GM19035 (cell line): ENCODE results near the gene LRRC2.
"Not testable (repeated sequence)": the region's sequence is repeated elsewhere in the genome, so short reads cannot be mapped to it uniquely, and the experiment has no call there.

Experiments
- ATAC-seq: cut with Tn5 transposase; IDR thresholded peaks from one replicate; pipeline ENCODE4 v1.9.1; 2021; ENCODE audit not compliant: unreplicated experiment

The LRRC2 gene

DNA sequence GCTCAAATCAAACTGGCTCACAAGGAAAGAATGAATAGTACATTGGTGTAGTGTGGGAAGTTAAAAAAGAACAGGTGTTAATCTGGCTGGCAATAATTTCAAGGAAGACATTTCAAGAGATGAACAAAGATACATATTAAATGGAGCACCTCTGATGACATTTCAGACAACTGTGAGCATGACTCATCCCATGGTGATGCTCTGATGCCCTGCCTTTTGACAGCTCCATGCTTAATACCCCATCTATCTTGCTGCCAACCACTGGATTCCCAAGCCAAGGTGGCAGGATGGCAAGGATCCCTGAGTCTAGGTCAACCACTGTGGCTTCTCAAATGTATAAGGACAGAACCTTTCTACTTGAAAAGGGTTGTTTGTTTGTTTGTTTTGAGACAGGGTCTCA is 29.3 kb downstream of the LRRC2 start:
- no peak for ATAC-seq

DNA sequence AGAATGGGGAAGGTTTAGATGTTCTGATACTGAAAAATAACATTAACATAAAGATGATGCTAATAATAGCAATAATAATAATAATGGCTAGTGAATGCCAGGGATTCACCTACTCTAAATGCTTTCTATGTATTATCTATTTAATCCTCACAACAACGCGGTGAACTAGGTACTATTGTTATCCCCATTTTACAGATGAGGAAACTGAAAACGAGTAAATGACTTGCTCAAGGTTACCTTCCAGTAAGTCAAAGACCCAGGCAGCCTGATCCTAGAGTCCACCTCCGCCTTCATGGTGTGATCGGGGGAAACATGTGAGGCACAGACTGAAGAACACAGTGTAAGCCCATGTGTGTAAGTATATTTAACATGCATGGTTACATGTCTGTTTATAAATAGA is 30.4 kb downstream of the LRRC2 start:
- ATAC-seq: no peak

DNA sequence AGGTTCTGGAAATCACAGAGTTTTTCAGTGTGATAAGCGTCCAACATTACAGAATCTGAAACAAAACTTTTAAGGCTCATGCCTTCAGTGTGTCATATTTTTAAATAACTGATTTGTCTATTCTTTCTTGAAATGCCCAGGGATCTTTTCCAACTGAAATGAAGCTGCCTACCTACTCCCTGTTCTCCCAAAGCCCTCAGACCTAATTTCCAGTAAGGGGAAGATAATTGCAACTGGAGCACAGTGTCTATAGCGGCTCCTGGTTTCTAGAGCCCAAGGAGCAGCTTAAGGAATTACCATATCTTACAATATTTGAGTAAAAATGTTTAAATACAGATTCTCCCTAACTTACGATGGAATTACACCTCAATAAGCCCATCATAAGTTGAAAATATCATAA is 33.0 kb downstream of the LRRC2 start:
- no peak for ATAC-seq

DNA sequence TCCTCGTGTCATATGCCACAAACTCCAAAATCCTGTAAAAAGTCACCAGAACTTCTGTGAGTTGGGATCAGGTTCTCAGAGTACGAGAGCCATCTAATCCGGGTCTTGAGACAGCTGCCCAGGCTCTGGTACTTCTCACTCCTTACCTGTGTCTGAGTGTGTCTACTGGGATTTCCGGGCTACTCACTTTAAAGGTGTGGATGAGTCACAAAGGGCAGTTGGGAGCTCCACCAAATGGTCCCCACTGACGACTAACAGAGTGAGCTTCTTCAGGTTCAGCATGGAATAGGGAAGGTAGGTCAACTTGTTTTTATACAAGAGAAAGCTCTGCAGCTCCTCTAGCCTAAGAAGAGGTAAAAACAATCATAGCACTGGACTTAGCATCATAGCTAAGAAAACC is 38.9 kb downstream of the LRRC2 start:
- ATAC-seq: no peak

DNA sequence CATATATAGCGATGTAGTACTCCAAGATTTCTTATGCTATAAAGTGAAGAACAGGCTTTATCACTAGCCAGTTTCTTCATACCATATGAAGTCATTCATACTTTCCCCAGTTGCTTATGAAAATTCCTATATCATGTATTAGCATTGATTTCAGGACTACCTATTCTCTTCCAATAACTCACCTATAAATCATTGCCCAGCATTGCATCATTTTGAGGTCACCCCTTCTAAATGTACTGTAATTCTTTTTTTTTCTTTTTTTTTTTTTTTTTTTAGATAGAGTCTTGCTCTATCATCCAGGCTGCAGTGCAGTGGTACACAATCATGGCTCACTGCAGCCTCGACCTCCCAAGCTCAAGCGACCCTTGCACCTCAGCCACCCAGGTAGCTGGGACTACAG is 41.3 kb downstream of the LRRC2 start:
- ATAC-seq: no peak

DNA sequence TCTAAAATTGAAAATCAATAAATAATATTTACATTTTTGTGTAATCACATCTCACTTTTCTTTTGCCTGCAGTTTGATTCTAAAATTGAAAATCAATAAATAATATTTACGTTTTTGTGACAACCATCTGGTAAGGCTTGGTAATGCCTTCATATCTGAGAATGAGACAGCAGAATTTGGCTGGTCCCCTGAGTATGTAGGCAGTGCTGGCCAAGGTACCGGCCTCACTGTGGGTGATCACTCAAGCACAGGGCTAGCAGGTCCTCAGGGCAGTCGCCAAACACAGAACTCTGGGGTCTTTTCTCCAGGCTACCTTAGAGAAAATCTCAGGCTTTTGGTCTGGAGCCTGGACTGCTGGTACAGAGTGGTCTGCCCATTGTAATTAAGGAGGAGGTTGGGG is 42.1 kb downstream of the LRRC2 start:
- ATAC-seq: no peak

DNA sequence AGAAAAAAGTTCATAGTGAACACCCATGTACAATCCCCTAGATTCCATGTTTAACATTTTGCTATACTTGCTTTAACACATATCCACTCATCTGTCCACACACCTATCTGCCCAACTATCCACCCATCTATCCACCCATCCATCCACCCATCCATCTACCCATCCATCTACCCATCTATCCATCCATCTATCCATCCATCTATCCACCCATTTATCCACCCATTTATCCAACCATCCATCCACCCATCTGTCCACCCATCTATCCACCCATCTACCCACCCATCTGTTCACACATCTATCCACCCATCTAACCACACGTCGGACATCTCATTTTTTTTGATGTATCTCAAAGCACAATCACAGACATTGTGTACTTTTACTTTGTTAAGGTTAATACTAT is 42.5 kb downstream of the LRRC2 start:
- ATAC-seq: no peak

DNA sequence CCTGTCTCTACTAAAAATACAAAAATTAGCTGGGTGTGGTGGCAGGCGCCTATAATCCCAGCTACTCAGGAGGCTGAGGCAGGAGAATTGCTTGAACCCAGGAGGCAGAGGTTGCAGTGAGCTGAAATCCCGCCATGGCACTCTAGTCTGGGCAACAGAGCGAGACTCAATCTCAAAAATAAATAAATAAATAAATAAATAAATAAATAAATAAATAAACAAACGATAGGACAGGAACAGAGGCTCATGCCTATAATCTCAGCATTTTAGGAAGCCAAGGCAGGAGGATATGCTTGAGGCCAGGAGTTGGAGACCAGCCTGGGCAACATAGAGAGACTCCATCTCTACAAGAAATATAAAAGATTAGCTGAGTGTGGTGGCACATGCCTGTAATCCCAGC is 43.9 kb downstream of the LRRC2 start:
- not testable (repeated sequence) for ATAC-seq

DNA sequence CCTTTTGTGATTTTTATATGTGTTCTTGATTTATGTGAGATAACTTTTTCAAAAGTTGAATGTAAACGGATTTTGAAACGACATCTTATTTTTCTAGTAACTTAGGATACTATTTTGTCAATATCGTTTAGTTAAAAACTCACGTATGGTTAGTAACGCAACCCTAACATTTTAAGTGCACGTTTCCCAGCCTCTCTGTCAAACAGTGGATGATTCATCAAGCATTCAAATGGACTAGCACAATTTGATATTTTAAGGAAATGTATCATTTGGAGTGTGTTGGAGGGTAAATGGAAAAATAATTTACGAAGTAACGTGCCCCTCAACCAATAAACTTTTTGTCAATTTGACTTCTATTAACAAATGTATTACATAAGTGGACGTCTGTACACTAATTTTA is 45.0 kb downstream of the LRRC2 start:
- ATAC-seq: no peak

DNA sequence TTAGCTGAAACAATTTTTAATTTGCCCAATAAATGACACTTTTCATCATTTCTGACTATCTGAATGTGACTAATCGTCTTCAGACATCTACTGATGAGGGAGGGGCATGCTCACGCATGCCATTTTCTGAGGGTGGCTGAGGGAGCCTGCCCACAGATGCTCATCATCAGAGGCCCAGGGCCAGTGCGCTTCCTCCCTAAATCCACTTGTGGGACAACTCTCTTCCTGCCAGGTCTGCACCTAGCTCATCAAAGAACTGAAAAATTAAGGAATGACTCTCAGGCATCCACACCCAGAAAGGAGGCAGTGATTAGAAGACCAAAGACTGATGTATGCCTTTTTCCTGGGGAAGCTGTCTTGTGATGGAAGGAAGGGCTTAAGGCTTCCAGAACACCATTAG is 45.6 kb downstream of the LRRC2 start:
- ATAC-seq: no peak

DNA sequence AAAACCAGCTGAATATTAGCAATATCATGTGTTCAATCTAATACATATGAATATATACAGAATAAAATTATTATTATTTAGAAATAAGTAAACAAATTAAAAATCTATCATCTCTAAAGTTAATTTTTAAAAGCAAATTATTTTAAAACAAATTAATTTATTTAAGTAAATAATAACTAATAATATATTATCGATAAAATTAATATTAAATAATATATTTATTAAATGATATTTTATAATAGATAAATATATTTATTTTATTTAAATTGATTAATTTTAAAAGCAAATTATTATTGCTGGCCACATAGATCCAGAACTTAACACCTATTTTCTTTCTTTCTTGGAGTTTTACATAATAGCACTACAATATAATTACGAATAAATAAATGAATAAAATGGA is 46.1 kb downstream of the LRRC2 start:
- no peak for ATAC-seq

DNA sequence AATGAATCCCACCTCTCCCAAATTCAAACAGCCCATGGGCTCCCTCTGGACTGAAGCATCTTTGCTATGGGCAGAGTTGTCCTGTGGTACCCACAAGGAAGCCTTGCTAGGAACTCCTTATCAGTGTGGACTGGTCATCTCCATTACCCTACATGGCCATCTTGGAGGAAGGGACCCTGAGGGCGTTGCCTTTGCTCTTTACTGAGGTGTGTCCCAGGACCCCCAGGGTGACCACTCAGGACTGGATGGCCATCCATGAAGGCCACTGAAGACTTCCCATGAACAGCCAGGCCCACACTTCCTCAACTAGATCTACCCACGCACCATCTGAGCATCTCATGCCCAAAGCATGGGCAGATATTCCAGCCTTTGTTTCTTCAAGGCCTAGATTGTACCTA is 48.3 kb downstream of the LRRC2 start:
- no peak for ATAC-seq

DNA sequence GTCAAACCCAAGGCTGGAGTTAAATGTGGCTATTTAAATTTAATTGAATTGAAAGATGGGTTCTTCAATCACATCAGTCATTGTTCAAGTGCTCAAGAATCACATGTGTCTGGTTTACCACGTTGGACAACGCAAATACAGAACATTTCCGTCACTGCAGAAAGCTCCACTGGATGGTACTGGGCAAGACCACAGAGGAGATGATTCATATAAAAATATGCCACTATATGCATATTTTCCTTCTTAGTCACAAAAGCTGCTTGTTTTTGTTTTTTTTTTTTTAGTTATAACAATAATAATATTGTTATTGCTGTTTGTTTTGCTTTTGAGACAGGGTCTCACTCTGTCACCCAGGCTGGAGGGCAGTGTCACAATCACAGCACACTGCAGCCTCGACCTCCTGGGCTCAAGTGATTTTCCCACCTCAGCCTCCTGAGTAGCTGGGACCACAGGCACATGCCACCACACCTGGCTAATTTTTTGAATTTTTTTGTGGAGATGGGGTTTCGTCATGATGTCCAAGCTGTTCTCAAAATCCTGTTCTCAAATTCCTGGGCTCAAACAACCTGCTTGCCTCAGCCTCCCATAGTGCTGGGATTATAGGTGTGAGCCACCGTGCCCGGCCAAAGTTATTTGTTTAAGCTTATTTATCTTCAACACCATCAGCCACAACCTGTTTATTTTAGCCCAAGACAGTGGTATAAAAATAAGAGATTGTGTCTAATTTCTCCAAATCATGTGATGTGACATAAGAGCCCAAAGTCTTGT is 48.9 kb downstream of the LRRC2 start:
- no peak for ATAC-seq

DNA sequence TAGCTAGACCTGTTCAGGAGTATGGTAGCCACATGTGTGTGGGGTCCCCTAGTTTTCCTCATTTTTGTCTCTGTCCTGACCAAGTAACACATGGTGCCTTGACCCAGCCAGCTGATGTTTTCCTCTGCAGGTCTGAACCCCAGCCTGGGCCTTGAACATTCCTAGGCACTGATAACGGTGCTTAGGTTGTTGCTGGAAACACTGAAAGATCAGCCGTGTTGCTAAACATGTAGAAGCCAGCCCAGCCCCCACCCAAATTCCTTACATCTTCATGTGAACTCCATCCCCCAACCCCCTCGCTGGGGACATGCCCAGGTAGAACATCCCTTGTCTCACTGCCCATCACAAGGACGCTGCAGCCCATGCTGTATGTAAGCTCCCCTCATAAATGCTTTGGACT is 49.6 kb downstream of the LRRC2 start:
- ATAC-seq: no peak

DNA sequence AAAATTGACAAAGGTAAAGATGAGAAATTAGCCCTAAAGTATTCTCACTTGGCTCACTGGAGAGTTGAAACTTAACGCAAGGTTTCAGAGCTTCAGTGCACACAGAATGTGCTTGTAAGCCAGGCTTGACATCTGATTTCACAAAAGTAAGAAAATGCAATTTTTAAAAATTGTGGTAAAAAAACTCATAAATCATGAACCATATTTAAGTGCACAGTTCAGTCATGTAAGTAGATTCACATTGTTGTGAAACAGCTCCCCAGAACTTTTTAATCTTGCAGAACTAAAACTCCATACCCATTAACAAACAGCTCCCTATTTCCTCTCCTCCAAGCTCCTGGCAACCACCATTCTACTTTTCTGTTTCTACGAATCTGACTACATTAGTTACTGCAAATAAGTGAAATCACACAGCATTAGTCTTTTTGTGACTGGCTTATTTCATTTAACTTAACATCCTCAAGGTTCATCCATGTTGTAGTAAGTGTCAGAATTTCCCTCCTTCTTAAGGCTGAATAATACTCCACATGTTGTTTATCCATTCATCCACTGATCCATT is 53.8 kb downstream of the LRRC2 start:
- ATAC-seq: no peak

DNA sequence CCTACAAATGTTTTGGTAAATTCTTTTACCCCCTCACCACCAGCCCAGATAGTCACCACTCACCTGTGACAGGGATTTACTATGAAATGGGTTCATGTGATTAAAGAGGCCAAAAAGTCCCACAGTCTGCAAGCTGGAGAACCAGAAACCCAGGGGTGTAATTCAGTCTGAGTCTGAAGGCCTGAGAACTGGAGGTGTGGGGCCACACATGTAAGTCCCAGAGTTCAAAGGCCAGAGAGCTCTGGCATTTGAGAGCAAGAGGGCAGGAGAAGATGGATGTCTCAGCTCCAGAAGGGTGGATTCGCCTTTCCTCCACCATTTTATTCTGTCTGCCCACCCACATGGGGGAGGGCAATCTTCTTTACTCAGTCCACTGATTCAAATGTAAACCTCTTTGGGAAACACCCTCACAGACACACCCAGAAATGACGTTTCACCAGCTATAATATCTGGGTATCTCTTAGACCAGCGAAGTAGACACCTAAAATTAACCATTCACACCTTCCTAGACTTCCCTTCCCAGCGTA is 56.4 kb downstream of the LRRC2 start:
- no peak for ATAC-seq

DNA sequence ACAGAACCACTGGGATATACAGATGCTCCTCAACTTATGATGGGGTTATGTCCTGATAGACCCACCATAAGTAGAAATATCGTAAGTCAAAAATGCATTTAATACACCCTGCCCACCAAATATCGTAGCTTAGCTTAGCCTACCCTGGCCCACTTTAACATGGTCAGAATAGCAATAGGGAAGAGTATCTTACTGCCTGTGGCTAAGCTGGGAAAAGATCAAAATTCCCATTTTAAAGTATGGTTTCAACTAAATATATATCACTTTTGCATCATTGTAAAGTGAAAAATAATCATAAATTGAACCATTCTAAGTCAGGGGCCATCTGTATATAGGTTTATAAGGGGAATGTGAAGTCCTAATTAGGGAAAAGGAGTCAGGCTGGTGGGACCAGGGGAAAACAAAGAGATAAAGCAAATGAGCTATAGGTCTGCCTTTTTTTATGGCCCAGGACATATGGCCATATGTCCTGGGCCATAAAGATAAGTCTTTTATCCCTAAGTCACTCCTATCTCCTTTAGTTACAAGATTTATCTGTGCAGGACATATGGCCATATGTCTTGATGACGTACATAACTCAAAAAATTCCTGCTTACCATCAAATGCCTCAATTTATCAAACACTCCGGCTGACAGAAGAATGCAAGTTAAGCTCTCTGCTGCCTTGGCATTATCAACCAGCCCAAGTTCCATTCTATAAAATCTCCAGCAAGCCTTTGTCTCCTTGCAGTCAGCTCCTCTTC is 57.1 kb downstream of the LRRC2 start:
- ATAC-seq: no peak

DNA sequence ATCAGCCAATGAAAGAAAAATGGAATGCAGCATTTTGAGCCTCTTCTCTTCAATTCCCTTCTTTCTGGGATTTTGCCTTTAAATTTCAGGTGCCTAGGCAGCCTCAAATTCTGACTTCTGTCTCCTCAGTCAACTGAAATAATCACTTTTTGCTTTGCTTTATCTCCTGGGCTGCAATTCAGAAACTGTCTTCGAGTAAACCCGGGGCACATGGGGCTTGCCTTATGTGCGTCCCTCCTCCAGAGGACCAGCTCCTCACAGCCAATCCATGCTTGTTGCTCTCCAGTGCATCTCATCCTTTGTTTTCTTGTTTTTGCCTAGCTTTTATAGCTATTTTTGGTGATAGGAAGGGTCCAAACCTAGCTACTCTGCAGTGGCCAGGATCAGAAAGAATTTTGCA is 59.6 kb downstream of the LRRC2 start:
- no peak for ATAC-seq

DNA sequence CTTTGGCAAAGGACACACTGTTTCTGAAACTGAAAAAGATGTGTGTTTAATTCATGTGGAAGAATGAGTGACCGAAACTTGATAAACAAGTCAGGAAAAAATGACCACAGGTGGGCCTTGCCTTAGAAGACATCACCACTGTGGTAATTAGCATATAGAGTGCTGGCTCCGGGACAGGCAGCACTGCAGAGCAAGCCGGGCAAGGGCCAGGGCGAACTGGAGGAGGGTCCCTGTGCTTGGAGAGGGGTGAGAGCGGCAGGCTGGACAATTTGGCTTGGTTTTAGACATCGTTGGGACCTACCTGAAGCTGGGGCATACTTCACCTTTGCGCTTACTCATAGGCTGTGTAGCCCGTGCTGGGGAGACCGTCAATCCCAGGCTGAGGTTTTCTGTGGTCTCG is 60.1 kb downstream of the LRRC2 start:
- no peak for ATAC-seq

DNA sequence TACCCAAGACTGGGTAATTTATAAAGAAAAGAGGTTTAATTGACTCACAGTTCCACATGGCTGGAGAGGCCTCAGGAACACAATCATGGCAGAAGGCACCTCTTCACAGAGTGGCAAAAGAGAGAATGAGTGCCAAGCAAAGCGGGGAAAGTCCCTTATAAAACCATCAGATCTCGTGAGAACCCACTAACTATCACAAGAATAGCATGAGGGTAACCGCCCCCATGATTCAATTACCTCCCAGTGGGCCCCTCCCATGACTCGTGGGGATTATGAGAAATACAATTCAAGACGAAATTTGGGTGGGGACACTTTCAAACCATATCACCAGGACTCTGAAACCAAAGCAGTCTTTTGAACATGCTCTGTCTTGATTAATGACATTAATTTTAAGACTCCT is 61.3 kb downstream of the LRRC2 start:
- ATAC-seq: no peak

DNA sequence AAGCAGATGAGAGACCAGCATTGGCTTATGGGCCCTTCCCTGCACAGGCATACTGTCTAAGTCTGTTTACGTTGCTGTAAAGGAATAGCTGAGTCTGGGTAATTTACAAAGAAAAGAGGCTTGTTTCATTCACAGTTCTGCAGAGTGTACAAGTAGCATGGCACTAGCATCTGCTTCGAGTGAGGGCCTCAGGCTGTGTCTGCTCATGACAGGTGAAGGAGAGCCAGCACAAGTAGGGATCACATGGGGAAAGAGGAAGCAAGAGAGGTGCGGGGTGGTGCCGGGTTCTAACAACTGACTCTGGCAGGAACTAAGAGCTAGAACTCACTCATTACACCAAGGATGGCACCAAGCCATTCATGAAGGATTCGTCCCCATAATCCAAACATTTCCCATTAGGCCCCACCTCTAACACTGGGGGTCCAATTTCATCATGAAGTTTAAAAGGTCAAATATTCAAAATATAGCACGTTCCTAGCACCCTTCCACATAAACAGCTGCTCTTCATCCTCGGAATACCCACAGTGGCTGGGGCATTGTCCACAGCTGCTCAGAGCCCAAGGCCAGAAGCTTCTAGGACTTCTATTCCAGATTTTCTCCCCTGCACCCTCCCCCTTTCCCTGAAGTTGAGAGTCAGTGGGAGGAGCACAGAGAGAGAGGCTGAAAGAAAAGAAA is 62.8 kb downstream of the LRRC2 start:
- no peak for ATAC-seq

DNA sequence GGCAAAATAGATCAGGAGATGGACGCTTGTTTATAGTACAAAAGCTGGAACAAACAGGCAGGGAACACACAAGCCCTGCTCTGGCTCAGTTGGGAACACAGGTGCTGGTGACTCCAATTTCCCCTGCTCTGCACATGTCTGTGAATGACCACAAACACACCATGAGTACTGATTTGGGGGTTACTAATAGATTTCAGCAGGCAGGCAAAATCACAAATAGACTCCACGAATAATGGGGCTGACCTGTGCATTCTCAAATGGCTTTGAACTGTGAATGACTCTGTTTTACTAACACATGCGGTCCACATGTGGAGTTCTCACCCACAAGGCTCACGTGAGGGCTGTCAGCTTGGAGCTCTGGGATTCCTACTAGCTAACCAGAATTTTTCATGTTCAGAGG is 64.4 kb downstream of the LRRC2 start:
- ATAC-seq: no peak
